GM23248 (cell line): ENCODE results near the gene HOXA6. TPM values are rescaled to one million over a fixed set of nuclear protein-coding genes. Genes with fewer than 3 reads are reported as not detected.
A peak's percentile ranks its signal among the peaks of the same experiment; 100 is the strongest.

ENCODE experiments used
- DNase-seq: peaks from one replicate; pipeline ENCODE4 v3.0.0-alpha.2; 2015
- H2AFZ ChIP-seq: fragments of 200-600 bp; sonication (generic); 2 replicates; pipeline ENCODE4 v1.6.1; 2016; ENCODE audit warnings: antibody characterized with exemption
- H3F3A ChIP-seq: fragments of 200-600 bp; sonication (generic); 2 replicates; pipeline ENCODE4 v1.6.1; 2016; ENCODE audit warnings: mild to moderate bottlenecking, antibody characterized with exemption, mixed run types; ENCODE audit not compliant: insufficient read depth
- H3K27ac ChIP-seq: fragments of 200-600 bp; sonication (generic); 2 replicates; pipeline ENCODE4 v1.5.1; 2016; ENCODE audit warnings: mild to moderate bottlenecking
- H3K27me3 ChIP-seq: fragments of 200-600 bp; sonication (generic); replicated peaks from 2 replicates; pipeline ENCODE4 v1.6.1; 2016; ENCODE audit warnings: mild to moderate bottlenecking; ENCODE audit not compliant: insufficient read depth
- H3K36me3 ChIP-seq: fragments of 200-600 bp; sonication (generic); 2 replicates; pipeline ENCODE4 v1.6.1; 2016; ENCODE audit warnings: low read depth, mild to moderate bottlenecking
- H3K4me1 ChIP-seq: fragments of 200-600 bp; sonication (generic); 2 replicates; pipeline ENCODE4 v1.6.1; 2016; ENCODE audit warnings: mild to moderate bottlenecking; ENCODE audit not compliant: insufficient read depth
- H3K4me2 ChIP-seq: fragments of 200-600 bp; sonication (generic); one replicate; pipeline ENCODE4 v1.6.1; 2016; ENCODE audit warnings: mild to moderate bottlenecking; ENCODE audit not compliant: unreplicated experiment
- H3K4me3 ChIP-seq: fragments of 200-600 bp; sonication (generic); 2 replicates; pipeline ENCODE4 v1.5.1; 2016; ENCODE audit warnings: mild to moderate bottlenecking
- H3K79me2 ChIP-seq: fragments of 200-600 bp; sonication (generic); 2 replicates; pipeline ENCODE4 v1.6.1; 2016; ENCODE audit warnings: mild to moderate bottlenecking; ENCODE audit not compliant: insufficient read depth
- H3K9ac ChIP-seq: fragments of 200-600 bp; sonication (generic); 2 replicates; pipeline ENCODE4 v1.6.1; 2016; ENCODE audit warnings: mild to moderate bottlenecking
- H3K9me2 ChIP-seq: fragments of 200-600 bp; sonication (generic); 2 replicates; pipeline ENCODE4 v1.6.1; 2016; ENCODE audit warnings: mixed run types, mild to moderate bottlenecking, moderate library complexity; ENCODE audit not compliant: insufficient read depth
- H3K9me3 ChIP-seq: fragments of 200-600 bp; sonication (generic); one replicate; pipeline ENCODE4 v1.6.1; 2017; ENCODE audit warnings: low read depth
- H4K20me1 ChIP-seq: fragments of 200-600 bp; sonication (generic); 2 replicates; pipeline ENCODE4 v1.6.0; 2016; ENCODE audit not compliant: insufficient read depth
- EZH2 ChIP-seq: fragments of 200-600 bp; sonication (generic); IDR thresholded peaks from 2 replicates; pipeline ENCODE4 v1.6.1; 2018; ENCODE audit warnings: antibody characterized with exemption, mild to moderate bottlenecking; ENCODE audit not compliant: insufficient read depth, poor library complexity, severe bottlenecking
- EZH2phosphoT487 ChIP-seq: fragments of 200-600 bp; sonication (generic); IDR thresholded peaks from 2 replicates; pipeline ENCODE4 v1.6.1; 2018; ENCODE audit warnings: antibody characterized with exemption, moderate library complexity, mild to moderate bottlenecking, low read depth; ENCODE audit not compliant: insufficient read depth
- whole genome bisulfite sequencing, 2 experiments: methylation state at CpG; one replicate each; pipeline ENCODE4 v1.1.6; 2015 to 2017; ENCODE audit warnings: low lambda C conversion rate in 2 of 2, low coverage in 1 of 2; ENCODE audit errors: missing lambda C conversion rate in 2 of 2; 5-methylcytosine and 5-hydroxymethylcytosine counted together
- in situ Hi-C: fragments of 300-500 bp; cut with MboI; formaldehyde crosslinking; loops from 2 replicates; pipeline ENCODE4 v1.15.0; 2020
- polyA plus RNA-seq: library from polyadenylated mRNA; unstranded; fragments of >200 nt; fragmentation: Nextera tagmentation; extraction: Ambion mirVana; gene quantifications from 2 replicates; pipeline ENCODE4 v1.2.1, GENCODE V29; 2016
- total RNA-seq: library from RNA; depleted of rRNA; stranded (reverse); fragments of >200 nt; shearing (Covaris generic); gene quantifications from 2 replicates; pipeline ENCODE4 v1.2.3, GENCODE V29; 2014

Gene HOXA6
- total and polyA plus RNA-seq, 2 experiments from 2014 or later = 3.2 to 3.5 TPM

DNA sequence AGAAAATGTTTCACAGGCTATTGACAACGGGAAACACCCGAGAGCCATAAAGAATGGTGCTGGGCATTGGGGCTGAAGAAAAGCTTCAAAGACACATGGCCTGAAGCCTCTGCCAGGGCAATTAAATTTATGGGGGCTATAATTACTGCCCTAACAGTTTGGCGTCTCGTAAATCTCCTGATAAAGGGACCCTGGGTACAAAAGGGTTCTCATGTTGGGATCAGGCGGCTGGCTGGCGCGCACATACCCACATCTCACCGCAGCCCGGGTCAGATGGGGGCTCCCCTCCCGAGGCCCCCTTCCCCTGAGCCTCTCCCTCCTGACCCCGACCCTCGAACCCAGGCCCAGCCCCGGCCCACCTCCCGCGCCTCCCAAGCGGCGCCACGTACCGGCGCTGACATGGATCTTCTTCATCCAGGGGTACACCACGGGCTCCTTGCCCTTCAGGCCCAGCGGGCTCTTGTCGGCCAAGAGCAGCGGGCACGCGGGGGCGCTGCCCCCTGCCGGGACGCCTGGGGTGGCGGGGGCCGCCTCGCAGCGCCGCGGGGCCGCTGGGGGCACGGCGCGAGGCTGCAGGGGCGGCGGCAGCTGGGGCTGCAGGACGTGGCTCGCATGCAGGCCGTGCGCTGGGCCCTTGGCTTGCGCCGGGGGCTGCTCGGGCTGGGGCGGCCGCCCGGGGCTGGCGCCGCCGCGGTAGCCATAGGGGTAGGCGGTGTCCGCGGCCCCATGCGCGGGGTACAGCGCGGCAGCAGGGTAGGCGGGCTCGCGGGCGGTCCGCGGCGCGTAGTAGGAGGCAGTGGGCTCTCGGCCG lies 17.6 kb downstream of the HOXA6 start:
- Histone ChIP-seq H2AFZ (peak overlapping the region; percentile 79), H3K27ac (peak overlapping the region; percentile 55)
- in situ Hi-C loops = no loop called here

GRCh38 chr7:27128776-27129728 lies 18.5 kb downstream of the HOXA6 start:
- Histone ChIP-seq H3K4me2 (peak overlapping the region; percentile 78), H3K27me3 (no peaks in the 10 kb centered on the region), H4K20me1 (no peaks in the 10 kb centered on the region), H2AFZ (peak overlapping the region; percentile 73), H3K4me3 (peak overlapping the region; percentile 78), H3K79me2 (peaks cover 48% of the 10 kb centered on the region), H3K27ac (no peak overlapping the region), H3K4me1 (peaks cover 14% of the 10 kb centered on the region), H3F3A (peaks cover 22% of the 10 kb centered on the region), H3K9ac (peak overlapping the region; percentile 89), H3K9me3 (no peaks in the 10 kb centered on the region), H3K36me3 (no peaks in the 10 kb centered on the region), H3K9me2 (no peaks in the 10 kb centered on the region)
- no peak for DNase-seq
- TF ChIP-seq EZH2 = no peak
- TF ChIP-seq EZH2phosphoT487 = no peak
- WGBS, 2 experiments = 90 to 91% methylated on average over 28 of the region's 28 CpGs
- in situ Hi-C loops = no loop called here

More for the DNA sequence above, 17.6 kb downstream of the HOXA6 start:
- Histone ChIP-seq H3K79me2 (peaks cover 49% of the 10 kb centered on the region), H3K4me3 (peak overlapping the region; percentile 78), H3K9ac (peak overlapping the region; percentile 89), H3K9me2 (no peaks in the 10 kb centered on the region), H3K36me3 (no peaks in the 10 kb centered on the region), H4K20me1 (no peaks in the 10 kb centered on the region), H3K9me3 (no peaks in the 10 kb centered on the region), H3K27me3 (no peaks in the 10 kb centered on the region), H3K4me2 (peak overlapping the region; percentile 78), H3K4me1 (peaks cover 21% of the 10 kb centered on the region), H3F3A (peaks cover 29% of the 10 kb centered on the region)
- no peak for TF ChIP-seq EZH2
- no peak for TF ChIP-seq EZH2phosphoT487
- 8 to 11% methylated on average over 40 to 52 of the region's 72 CpGs for WGBS, 2 experiments
- DNase-seq = peak; percentile 74

GRCh38 chr7:27128034-27128433 lies 19.5 kb downstream of the HOXA6 start:
- H2AFZ ChIP-seq = no peak overlapping the region
- H3K79me2 ChIP-seq = peaks cover 38% of the 10 kb centered on the region
- H3K4me3 ChIP-seq = no peak overlapping the region
- TF ChIP-seq EZH2phosphoT487 (no peak), EZH2 (no peak)
- no peaks in the 10 kb centered on the region for H4K20me1 ChIP-seq
- DNase-seq = no peak
- 72 to 73% methylated on average over 2 of the region's 2 CpGs for WGBS, 2 experiments
- no peaks in the 10 kb centered on the region for H3K9me3 ChIP-seq
- H3K4me2 ChIP-seq = no peak overlapping the region
- no peak overlapping the region for H3K9ac ChIP-seq
- in situ Hi-C loops = no loop called here
- peaks cover 9% of the 10 kb centered on the region for H3K4me1 ChIP-seq
- no peaks in the 10 kb centered on the region for H3K9me2 ChIP-seq
- no peaks in the 10 kb centered on the region for H3K27me3 ChIP-seq
- no peak overlapping the region for H3K27ac ChIP-seq
- H3K36me3 ChIP-seq = no peaks in the 10 kb centered on the region
- H3F3A ChIP-seq = peaks cover 11% of the 10 kb centered on the region; the same call in 1 of the 2 replicates

- Histone ChIP-seq H3K27ac (no peak overlapping the region), H3K4me1 (peaks cover 5% of the 10 kb centered on the region), H3K79me2 (peaks cover 26% of the 10 kb centered on the region), H4K20me1 (no peaks in the 10 kb centered on the region), H3K9me3 (no peaks in the 10 kb centered on the region), H3F3A (peaks cover 2% of the 10 kb centered on the region; the same call in 1 of the 2 replicates), H3K36me3 (no peaks in the 10 kb centered on the region), H3K4me2 (no peak overlapping the region), H3K9ac (no peak overlapping the region), H3K27me3 (no peaks in the 10 kb centered on the region), H3K9me2 (no peaks in the 10 kb centered on the region), H3K4me3 (no peak overlapping the region), H2AFZ (no peak overlapping the region)
- TF ChIP-seq EZH2 (no peak), EZH2phosphoT487 (no peak)
- DNase-seq = no peak
- whole genome bisulfite sequencing, 2 experiments = 77 to 85% methylated on average over 3 of the region's 3 CpGs
- in situ Hi-C loops = no loop called here
These were observed 20.8 kb downstream of the HOXA6 start for GRCh38 chr7:27126596-27127327.
